H1 (cell line): ENCODE measurements around the gene CLDN15.

Experiments used
- CEBPB ChIP-seq: IDR thresholded peaks from 2 replicates; pipeline ENCODE4 v1.6.1; 2012; ENCODE audit warnings: low read depth, low read length
- CREB1 ChIP-seq: IDR thresholded peaks from 2 replicates; pipeline ENCODE4 v1.6.1; 2012; ENCODE audit warnings: inconsistent platforms
- EGR1 ChIP-seq: IDR thresholded peaks from 2 replicates; pipeline ENCODE4 v1.6.1; 2011; ENCODE audit warnings: low read depth, low read length, borderline replicate concordance
- EP300 ChIP-seq, 2 experiments: IDR thresholded peaks; 1 replicate in 1 of 2; 2 replicates in 1 of 2; pipeline ENCODE4 v1.6.1; 2011 to 2012; ENCODE audit warnings: low read depth in 2 of 2, low read length in 2 of 2, mild to moderate bottlenecking in 2 of 2, borderline replicate concordance in 1 of 2, inconsistent platforms in 1 of 2, moderate library complexity in 1 of 2
- POLR2AphosphoS5 ChIP-seq: IDR thresholded peaks from 2 replicates; pipeline ENCODE4 v1.6.1; 2011; ENCODE audit warnings: low read depth, low read length
- RFX5 ChIP-seq: IDR thresholded peaks from 2 replicates; pipeline ENCODE4 v1.6.1; 2011; ENCODE audit warnings: low read depth, low read length, improper control_type of control experiment, borderline replicate concordance
- SIX5 ChIP-seq: IDR thresholded peaks from 2 replicates; pipeline ENCODE4 v1.6.1; 2011; ENCODE audit warnings: mild to moderate bottlenecking, low read depth, low read length
- SP1 ChIP-seq: IDR thresholded peaks from 2 replicates; pipeline ENCODE4 v1.6.1; 2011; ENCODE audit warnings: low read depth, low read length
- ZNF274 ChIP-seq: IDR thresholded peaks from 2 replicates; pipeline ENCODE4 v1.7.0; 2012; ENCODE audit warnings: low read length, borderline replicate concordance; ENCODE audit errors: extremely low read depth
- TF ChIP-seq, protein P1 (sequence below), 3 experiments: IDR thresholded peaks; 1 replicate in 2 of 3; 2 replicates in 1 of 3; pipeline versions ENCODE4 v1.5.1 to v1.6.1; 2011; ENCODE audit warnings: low read length in 3 of 3, mild to moderate bottlenecking in 3 of 3, inconsistent platforms in 2 of 3, low read depth in 1 of 3, moderate library complexity in 1 of 3; ENCODE audit not compliant: insufficient read depth in 1 of 3; ENCODE audit errors: control extremely low read depth in 1 of 3

DNA sequence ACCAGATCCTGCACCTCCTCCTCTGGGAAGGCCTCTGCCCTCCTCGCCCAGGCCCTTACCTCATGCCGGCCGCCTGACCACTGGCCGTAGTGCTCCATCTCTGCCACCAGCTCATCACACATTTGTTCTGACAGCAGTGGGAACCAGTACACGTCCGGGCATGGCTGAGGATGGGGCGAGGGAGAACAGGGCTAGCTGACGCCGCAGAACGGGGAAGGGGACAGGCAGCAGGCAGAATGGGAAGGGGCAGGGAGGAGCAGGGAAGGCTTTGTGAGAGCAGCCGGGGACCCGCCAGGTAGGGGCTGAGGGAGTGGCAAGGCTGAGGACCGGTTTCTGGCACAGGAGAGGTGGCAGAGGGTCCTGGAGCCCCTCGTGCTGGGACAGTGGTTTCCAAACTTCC lies 28.8 kb downstream of the CLDN15 start:
- TF ChIP-seq RFX5 (no peak), SP1 (no peak), EP300 (IDR thresholded peaks at IDR 0.05; ENCODE audit: borderline replicate concordance in 1 of 2, low read depth in 2 of 2, low read length in 2 of 2) (no peak), POLR2AphosphoS5 (no peak), ZNF274 (no peak), EGR1 (no peak), CREB1 (no peak), CEBPB (no peak), SIX5 (no peak)
- TF ChIP-seq, protein P1, sequence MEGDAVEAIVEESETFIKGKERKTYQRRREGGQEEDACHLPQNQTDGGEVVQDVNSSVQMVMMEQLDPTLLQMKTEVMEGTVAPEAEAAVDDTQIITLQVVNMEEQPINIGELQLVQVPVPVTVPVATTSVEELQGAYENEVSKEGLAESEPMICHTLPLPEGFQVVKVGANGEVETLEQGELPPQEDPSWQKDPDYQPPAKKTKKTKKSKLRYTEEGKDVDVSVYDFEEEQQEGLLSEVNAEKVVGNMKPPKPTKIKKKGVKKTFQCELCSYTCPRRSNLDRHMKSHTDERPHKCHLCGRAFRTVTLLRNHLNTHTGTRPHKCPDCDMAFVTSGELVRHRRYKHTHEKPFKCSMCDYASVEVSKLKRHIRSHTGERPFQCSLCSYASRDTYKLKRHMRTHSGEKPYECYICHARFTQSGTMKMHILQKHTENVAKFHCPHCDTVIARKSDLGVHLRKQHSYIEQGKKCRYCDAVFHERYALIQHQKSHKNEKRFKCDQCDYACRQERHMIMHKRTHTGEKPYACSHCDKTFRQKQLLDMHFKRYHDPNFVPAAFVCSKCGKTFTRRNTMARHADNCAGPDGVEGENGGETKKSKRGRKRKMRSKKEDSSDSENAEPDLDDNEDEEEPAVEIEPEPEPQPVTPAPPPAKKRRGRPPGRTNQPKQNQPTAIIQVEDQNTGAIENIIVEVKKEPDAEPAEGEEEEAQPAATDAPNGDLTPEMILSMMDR (IDR thresholded peaks at IDR 0.05; ENCODE audit: control extremely low read depth in 1 of 3, insufficient read depth in 1 of 3, low read depth in 1 of 3, low read length in 3 of 3) = no peak
